ENCODE data around the gene LBX2. TPM values are rescaled to one million over a fixed set of nuclear protein-coding genes. Genes with fewer than 3 reads are reported as not detected.

LBX2 gene
- total and polyA plus RNA-seq, 9 of the 15 experiments (the other 6 are each of a cell fraction or from before 2014, with no cell fraction given) = 0.39 to 6.2 (median 1.8) TPM; not detected in 1

- TF ChIP-seq ZNF407 (IDR thresholded peaks at IDR 0.05; ENCODE audit: low read depth) (no peak), IRF2 (CRISPR knock-in tag; IDR thresholded peaks at IDR 0.05) (no peak), JUN (IDR thresholded peaks at IDR 0.05; ENCODE audit: borderline replicate concordance, low read depth, low read length) (no peak), JUN (CRISPR knock-in tag; IDR thresholded peaks at IDR 0.05; ENCODE audit: borderline replicate concordance) (no peak), ZC3H11A (IDR thresholded peaks at IDR 0.05; ENCODE audit: low read depth, low read length) (no peak), HCFC1 (IDR thresholded peaks at IDR 0.05; ENCODE audit: low read depth, low read length) (no peak), ZNF324 (CRISPR knock-in tag; IDR thresholded peaks at IDR 0.05) (no peak), SMARCA5 (IDR thresholded peaks at IDR 0.05) (no peak), ZNF174 (CRISPR knock-in tag; IDR thresholded peaks at IDR 0.05) (no peak), DDX20 (tag; IDR thresholded peaks at IDR 0.05; ENCODE audit: low read depth) (no peak), CREB3L1 (IDR thresholded peaks at IDR 0.05; ENCODE audit: borderline replicate concordance, low read depth) (no peak), ZNF133 (CRISPR knock-in tag; IDR thresholded peaks at IDR 0.05) (no peak), ETS2 (tag; IDR thresholded peaks at IDR 0.05; ENCODE audit: borderline replicate concordance, poor library complexity, severe bottlenecking) (no peak), ZNF644 (tag; IDR thresholded peaks at IDR 0.05; ENCODE audit: low read depth) (0 out of 2 replicates have a peak, but pooled peaks have one; percentile 46), ZNF445 (CRISPR knock-in tag; IDR thresholded peaks at IDR 0.05; ENCODE audit: low read depth) (no peak), E4F1 (CRISPR knock-in tag; IDR thresholded peaks at IDR 0.05; ENCODE audit: borderline replicate concordance) (no peak)
Measured at GRCh38 chr2:74458132-74458937, 41.1 kb downstream of the LBX2 start, which contains the start of gene WBP1 (continued).

Data from K562 (cell line).